Measurements from ENCODE around the gene TENT5A. TPM values are rescaled to one million over a fixed set of nuclear protein-coding genes. Genes with fewer than 3 reads are reported as not detected.

Gene TENT5A
- total RNA-seq, 4 donors from 2014 or later = 5.6 to 42.1 (median 34.2) TPM

- TF ChIP-seq, protein P1, sequence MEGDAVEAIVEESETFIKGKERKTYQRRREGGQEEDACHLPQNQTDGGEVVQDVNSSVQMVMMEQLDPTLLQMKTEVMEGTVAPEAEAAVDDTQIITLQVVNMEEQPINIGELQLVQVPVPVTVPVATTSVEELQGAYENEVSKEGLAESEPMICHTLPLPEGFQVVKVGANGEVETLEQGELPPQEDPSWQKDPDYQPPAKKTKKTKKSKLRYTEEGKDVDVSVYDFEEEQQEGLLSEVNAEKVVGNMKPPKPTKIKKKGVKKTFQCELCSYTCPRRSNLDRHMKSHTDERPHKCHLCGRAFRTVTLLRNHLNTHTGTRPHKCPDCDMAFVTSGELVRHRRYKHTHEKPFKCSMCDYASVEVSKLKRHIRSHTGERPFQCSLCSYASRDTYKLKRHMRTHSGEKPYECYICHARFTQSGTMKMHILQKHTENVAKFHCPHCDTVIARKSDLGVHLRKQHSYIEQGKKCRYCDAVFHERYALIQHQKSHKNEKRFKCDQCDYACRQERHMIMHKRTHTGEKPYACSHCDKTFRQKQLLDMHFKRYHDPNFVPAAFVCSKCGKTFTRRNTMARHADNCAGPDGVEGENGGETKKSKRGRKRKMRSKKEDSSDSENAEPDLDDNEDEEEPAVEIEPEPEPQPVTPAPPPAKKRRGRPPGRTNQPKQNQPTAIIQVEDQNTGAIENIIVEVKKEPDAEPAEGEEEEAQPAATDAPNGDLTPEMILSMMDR (IDR thresholded peaks at IDR 0.05) = no peak
- TF ChIP-seq POLR2AphosphoS5 (IDR thresholded peaks at IDR 0.05) = no peak
- no peak for TF ChIP-seq EP300 (IDR thresholded peaks at IDR 0.05; ENCODE audit: low read depth)
- TF ChIP-seq POLR2A (IDR thresholded peaks at IDR 0.05) = no peak
- 69 to 72% methylated on average over 5 of the region's 5 CpGs for WGBS, 2 donors (ENCODE audit: low coverage in 1 of 2)
Observed at GRCh38 chr6:81708113-81708699, 44.3 kb downstream of the TENT5A start.

GRCh38 chr6:81704700-81705099 lies 47.8 kb downstream of the TENT5A start:
- intact Hi-C loops (cut with DNase I; ENCODE audit: low total_unique reads) (no loop called here), in situ Hi-C loops (cut with MboI; ENCODE audit: low pct_ligation_motif_present in 1 of 4, low pct_unique_long_range_greater_than_20kb in 1 of 4, low sequenced_read_pairs in 3 of 4) (no loop called here)
- H3K27me3 ChIP-seq = no peaks in the 10 kb centered on the region
- no peak overlapping the region for H3K4me3 ChIP-seq
- H3K4me1 ChIP-seq = no peaks in the 10 kb centered on the region
- H3K9me3 ChIP-seq = no peaks in the 10 kb centered on the region
- H3K36me3 ChIP-seq = no peaks in the 10 kb centered on the region
- H3K27ac ChIP-seq = no peak overlapping the region
- DNase-seq = no peak
- TF ChIP-seq POLR2AphosphoS5 (IDR thresholded peaks at IDR 0.05) (no peak), EP300 (IDR thresholded peaks at IDR 0.05; ENCODE audit: low read depth) (no peak), POLR2A (IDR thresholded peaks at IDR 0.05) (no peak)
- TF ChIP-seq, protein P1 (IDR thresholded peaks at IDR 0.05) = no peak

More at GRCh38 chr6:81708113-81708699, 44.3 kb downstream of the TENT5A start:
- in situ Hi-C loops (cut with MboI; ENCODE audit: low pct_ligation_motif_present in 1 of 4, low pct_unique_long_range_greater_than_20kb in 1 of 4, low sequenced_read_pairs in 3 of 4) = no loop called here
- H3K27me3 ChIP-seq = no peaks in the 10 kb centered on the region
- H3K36me3 ChIP-seq = no peaks in the 10 kb centered on the region
- DNase-seq = no peak
- no peak overlapping the region for H3K4me3 ChIP-seq
- H3K4me1 ChIP-seq = no peaks in the 10 kb centered on the region
- intact Hi-C loops (cut with DNase I; ENCODE audit: low total_unique reads) = no loop called here
- H3K9me3 ChIP-seq = no peaks in the 10 kb centered on the region
- no peak overlapping the region for H3K27ac ChIP-seq

DNA sequence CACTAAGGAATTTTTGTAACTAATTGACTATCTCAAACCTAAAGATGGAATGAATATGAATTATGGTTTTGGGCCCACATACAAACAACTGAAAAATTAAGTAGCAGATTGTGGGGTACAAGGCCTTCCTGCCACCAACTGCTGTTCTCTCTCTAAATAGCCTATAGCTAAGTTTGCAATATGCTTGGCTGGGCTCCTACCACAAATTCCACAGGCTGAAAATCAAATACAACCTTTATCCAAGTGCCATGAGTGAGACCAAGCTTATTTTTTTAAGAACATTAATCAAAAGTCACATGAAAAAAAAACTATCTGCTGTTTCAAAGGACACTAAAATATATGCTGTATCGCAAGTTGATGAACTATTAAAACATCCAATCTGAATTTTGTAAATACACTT lies 52.1 kb downstream of the TENT5A start:
- WGBS, 2 donors (ENCODE audit: low coverage in 1 of 2) = 95 to 100% methylated on average over 1 of the region's 1 CpG

DNA sequence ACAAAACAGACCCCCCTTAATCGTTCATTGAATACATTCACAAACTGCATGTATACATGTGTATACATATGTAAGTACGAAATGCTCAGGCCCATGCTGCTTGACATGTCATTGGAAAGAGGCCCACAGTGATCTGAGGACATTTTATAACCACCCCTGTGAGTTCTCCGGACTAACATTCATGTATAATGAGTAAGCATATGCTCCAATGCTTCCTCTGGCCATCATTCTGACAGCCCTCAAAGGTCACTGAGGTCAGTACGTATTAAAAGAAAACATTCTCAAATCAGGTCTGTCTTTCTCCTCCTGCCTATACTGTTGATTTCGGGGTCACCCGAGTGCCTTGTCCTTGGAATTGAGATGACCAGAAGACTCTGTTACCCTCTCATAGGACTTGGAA lies 54.9 kb downstream of the TENT5A start:
- intact Hi-C loops (cut with DNase I; ENCODE audit: low total_unique reads) (no loop called here), in situ Hi-C loops (cut with MboI; ENCODE audit: low pct_ligation_motif_present in 1 of 4, low pct_unique_long_range_greater_than_20kb in 1 of 4, low sequenced_read_pairs in 3 of 4) (no loop called here)
- Histone ChIP-seq H3K36me3 (no peaks in the 10 kb centered on the region), H3K27ac (no peak overlapping the region), H3K27me3 (no peaks in the 10 kb centered on the region), H3K4me1 (peaks cover 0 to 3% (median 0%) of the 10 kb centered on the region in 4 donors), H3K4me3 (no peak overlapping the region), H3K9me3 (no peaks in the 10 kb centered on the region)
- no peak for DNase-seq
- TF ChIP-seq POLR2A (IDR thresholded peaks at IDR 0.05) = no peak
- TF ChIP-seq EP300 (IDR thresholded peaks at IDR 0.05; ENCODE audit: low read depth) = no peak
- TF ChIP-seq, protein P1 (IDR thresholded peaks at IDR 0.05) = no peak
- no peak for TF ChIP-seq POLR2AphosphoS5 (IDR thresholded peaks at IDR 0.05)
- WGBS, 2 donors (ENCODE audit: low coverage in 1 of 2) = 77 to 78% methylated on average over 6 of the region's 6 CpGs

More for the DNA sequence above, 52.1 kb downstream of the TENT5A start:
- Histone ChIP-seq H3K27ac (no peak overlapping the region), H3K4me3 (no peak overlapping the region), H3K9me3 (no peaks in the 10 kb centered on the region), H3K4me1 (peaks cover 0 to 3% (median 0%) of the 10 kb centered on the region in 4 donors), H3K27me3 (no peaks in the 10 kb centered on the region), H3K36me3 (no peaks in the 10 kb centered on the region)
- intact Hi-C loops (cut with DNase I; ENCODE audit: low total_unique reads) (no loop called here), in situ Hi-C loops (cut with MboI; ENCODE audit: low pct_ligation_motif_present in 1 of 4, low pct_unique_long_range_greater_than_20kb in 1 of 4, low sequenced_read_pairs in 3 of 4) (no loop called here)
- TF ChIP-seq POLR2A (IDR thresholded peaks at IDR 0.05) (no peak), POLR2AphosphoS5 (IDR thresholded peaks at IDR 0.05) (no peak), EP300 (IDR thresholded peaks at IDR 0.05; ENCODE audit: low read depth) (no peak)
- TF ChIP-seq, protein P1 (IDR thresholded peaks at IDR 0.05) = no peak
- no peak for DNase-seq
